ENCODE data around the gene PCBP3.

Gene PCBP3

GRCh38 chr21:45772180-45772579, 128.7 kb downstream of the PCBP3 start:
- no peak for TF ChIP-seq MYC (IDR thresholded peaks at IDR 0.05; ENCODE audit: low read depth, low read length)
- no peak for TF ChIP-seq POLR2A (IDR thresholded peaks at IDR 0.05; ENCODE audit: extremely low read depth, insufficient read length)
- no peak for TF ChIP-seq CTCF (IDR thresholded peaks at IDR 0.05; ENCODE audit: low read depth, low read length)
- no peak for TF ChIP-seq MAX (IDR thresholded peaks at IDR 0.05; ENCODE audit: low read depth, low read length)
- DNase-seq (ENCODE audit: low read depth), result no peak

GRCh38 chr21:45774291-45774690, 130.8 kb downstream of the PCBP3 start:
- DNase-seq (ENCODE audit: low read depth), result no peak
- TF ChIP-seq CTCF (IDR thresholded peaks at IDR 0.05; ENCODE audit: low read depth, low read length), result no peak
- TF ChIP-seq MAX (IDR thresholded peaks at IDR 0.05; ENCODE audit: low read depth, low read length), result no peak
- no peak for TF ChIP-seq MYC (IDR thresholded peaks at IDR 0.05; ENCODE audit: low read depth, low read length)
- TF ChIP-seq POLR2A (IDR thresholded peaks at IDR 0.05; ENCODE audit: extremely low read depth, insufficient read length), result no peak
- no peak overlapping the region for H3K4me3 ChIP-seq (ENCODE audit: low read depth, low read length)

More at GRCh38 chr21:45772180-45772579, 128.7 kb downstream of the PCBP3 start:
- no peak overlapping the region for H3K4me3 ChIP-seq (ENCODE audit: low read depth, low read length)

- H3K4me3 ChIP-seq (ENCODE audit: low read depth, low read length), result no peak overlapping the region
- DNase-seq (ENCODE audit: low read depth), result no peak
- TF ChIP-seq CTCF (IDR thresholded peaks at IDR 0.05; ENCODE audit: low read depth, low read length), result no peak
Measured at GRCh38 chr21:45776971-45777370, 133.4 kb downstream of the PCBP3 start.

- TF ChIP-seq CTCF (IDR thresholded peaks at IDR 0.05; ENCODE audit: low read depth, low read length) (no peak), MYC (IDR thresholded peaks at IDR 0.05; ENCODE audit: low read depth, low read length) (no peak), POLR2A (IDR thresholded peaks at IDR 0.05; ENCODE audit: extremely low read depth, insufficient read length) (no peak), MAX (IDR thresholded peaks at IDR 0.05; ENCODE audit: low read depth, low read length) (no peak)
- no peak for DNase-seq (ENCODE audit: low read depth)
- no peak overlapping the region for H3K4me3 ChIP-seq (ENCODE audit: low read depth, low read length)
Measured at GRCh38 chr21:45778686-45779085, 135.2 kb downstream of the PCBP3 start.

- TF ChIP-seq POLR2A (IDR thresholded peaks at IDR 0.05; ENCODE audit: extremely low read depth, insufficient read length) (no peak), MYC (IDR thresholded peaks at IDR 0.05; ENCODE audit: low read depth, low read length) (no peak), MAX (IDR thresholded peaks at IDR 0.05; ENCODE audit: low read depth, low read length) (no peak), CTCF (IDR thresholded peaks at IDR 0.05; ENCODE audit: low read depth, low read length) (no peak)
- DNase-seq (ENCODE audit: low read depth), result no peak
- no peak overlapping the region for H3K4me3 ChIP-seq (ENCODE audit: low read depth, low read length)
Measured at GRCh38 chr21:45779226-45779625, 135.7 kb downstream of the PCBP3 start.

GRCh38 chr21:45780647-45781046, 137.1 kb downstream of the PCBP3 start:
- H3K4me3 ChIP-seq (ENCODE audit: low read depth, low read length), result no peak overlapping the region
- DNase-seq (ENCODE audit: low read depth), result no peak
- TF ChIP-seq CTCF (IDR thresholded peaks at IDR 0.05; ENCODE audit: low read depth, low read length) (no peak), POLR2A (IDR thresholded peaks at IDR 0.05; ENCODE audit: extremely low read depth, insufficient read length) (no peak)
